HepG2 (cell line): ENCODE results near the gene PKLR. TPM values are rescaled to one million over a fixed set of nuclear protein-coding genes. Genes with fewer than 3 reads are reported as not detected.
A peak's percentile ranks its signal among the peaks of the same experiment; 100 is the strongest.

Experiments
- MXD4 ChIP-seq: IDR thresholded peaks from 2 replicates; pipeline ENCODE4 v1.6.1; 2016; ENCODE audit warnings: mild to moderate bottlenecking, missing biosample characterization, missing genetic modification reagents
- NCOA1 ChIP-seq: sonication (generic); formaldehyde crosslinking; IDR thresholded peaks from 2 replicates; pipeline ENCODE4 v1.9.0; 2021; ENCODE audit warnings: missing genetic modification reagents
- NCOA2 ChIP-seq: sonication (generic); formaldehyde crosslinking; IDR thresholded peaks from 2 replicates; pipeline ENCODE4 v1.8.0; 2022; ENCODE audit warnings: inconsistent platforms
- NFE2L1 ChIP-seq: sonication (generic); formaldehyde crosslinking; IDR thresholded peaks from 2 replicates; pipeline ENCODE4 v1.4.0; 2020; ENCODE audit warnings: missing genetic modification reagents, mild to moderate bottlenecking, borderline replicate concordance
- SALL1 ChIP-seq: sonication (generic); formaldehyde crosslinking; IDR thresholded peaks from 2 replicates; pipeline ENCODE4 v1.8.0; 2022; ENCODE audit warnings: mild to moderate bottlenecking, missing genetic modification reagents
- SP140L ChIP-seq: sonication (generic); formaldehyde crosslinking; IDR thresholded peaks from 2 replicates; pipeline ENCODE4 v1.4.0; 2020; ENCODE audit warnings: missing genetic modification reagents, borderline replicate concordance
- SPEN ChIP-seq: sonication (generic); formaldehyde crosslinking; IDR thresholded peaks from 2 replicates; pipeline ENCODE4 v1.5.1; 2020; ENCODE audit warnings: low read depth, mild to moderate bottlenecking, missing genetic modification reagents
- ZFX ChIP-seq: sonication (generic); formaldehyde crosslinking; IDR thresholded peaks from 2 replicates; pipeline ENCODE4 v1.4.0; 2020; ENCODE audit warnings: mild to moderate bottlenecking, low read depth, missing genetic modification reagents, moderate library complexity
- ZNF280D ChIP-seq: sonication (generic); formaldehyde crosslinking; IDR thresholded peaks from 2 replicates; pipeline ENCODE4 v1.5.1; 2020; ENCODE audit warnings: mild to moderate bottlenecking, missing genetic modification reagents
- ZNF7 ChIP-seq: IDR thresholded peaks from 2 replicates; pipeline ENCODE4 v1.6.1; 2016; ENCODE audit warnings: missing biosample characterization, missing genetic modification reagents
- ZXDC ChIP-seq: sonication (generic); formaldehyde crosslinking; IDR thresholded peaks from 2 replicates; pipeline ENCODE4 v1.5.0; 2020; ENCODE audit warnings: mild to moderate bottlenecking, missing genetic modification reagents
- polyA plus RNA-seq, 8 experiments: library from polyadenylated mRNA; depleted of rRNA in 3 of 8; stranded (reverse) in 7 of 8; unstranded in 1 of 8; fragments of >200 nt; fragmentation: Illumina TruSeq in 4 of 8; extraction: Trizol in 4 of 8; gene quantifications; 2 replicates each; pipeline versions ENCODE4 v1.2.1 to v1.2.3, GENCODE V29; 2011 to 2016; ENCODE audit warnings: low read depth in 4 of 8, missing spikeins in 1 of 8, mixed read lengths in 1 of 8; ENCODE audit not compliant: insufficient read depth in 1 of 8
- total RNA-seq, 5 experiments: library from RNA; depleted of rRNA; stranded (reverse); fragments of >200 nt; fragmentation: Illumina TruSeq; extraction: Trizol; gene quantifications; 2 replicates each; pipeline ENCODE4 v1.2.3, GENCODE V29; 2016; ENCODE audit warnings: low read depth in 1 of 5
- TF ChIP-seq, protein P1 (sequence below): sonication (generic); formaldehyde crosslinking; IDR thresholded peaks from 2 replicates; pipeline ENCODE4 v1.5.0; 2020; ENCODE audit warnings: missing genetic modification reagents
- TF ChIP-seq, protein P2 (sequence below): sonication (generic); formaldehyde crosslinking; IDR thresholded peaks from 2 replicates; pipeline ENCODE4 v1.8.1; 2022; ENCODE audit warnings: low read depth, mild to moderate bottlenecking, missing genetic modification reagents
- TF ChIP-seq, protein P3 (sequence below): IDR thresholded peaks from 2 replicates; pipeline ENCODE4 v1.4.0; 2020; ENCODE audit warnings: mild to moderate bottlenecking, missing genetic modification reagents

Gene PKLR
- total and polyA plus RNA-seq, 2 of the 13 experiments (the other 11 are each of a cell fraction or from before 2014, with no cell fraction given) = 10.3 to 29.3 TPM

- TF ChIP-seq ZXDC (CRISPR knock-in tag) (no peak), ZNF280D (CRISPR knock-in tag) (peak; percentile 35; the same call in 1 of the 2 replicates), SP140L (CRISPR knock-in tag) (no peak), NFE2L1 (CRISPR knock-in tag) (no peak), SALL1 (peak; percentile 89), NCOA2 (CRISPR knock-in tag) (peak; percentile 49; the same call in 1 of the 2 replicates), MXD4 (CRISPR knock-in tag) (peak; percentile 80), SPEN (CRISPR knock-in tag) (peak; percentile 87), NCOA1 (CRISPR knock-in tag) (peak; percentile 93), ZNF7 (CRISPR knock-in tag) (no peak), ZFX (CRISPR knock-in tag) (peak; percentile 96)
- TF ChIP-seq, protein P1, sequence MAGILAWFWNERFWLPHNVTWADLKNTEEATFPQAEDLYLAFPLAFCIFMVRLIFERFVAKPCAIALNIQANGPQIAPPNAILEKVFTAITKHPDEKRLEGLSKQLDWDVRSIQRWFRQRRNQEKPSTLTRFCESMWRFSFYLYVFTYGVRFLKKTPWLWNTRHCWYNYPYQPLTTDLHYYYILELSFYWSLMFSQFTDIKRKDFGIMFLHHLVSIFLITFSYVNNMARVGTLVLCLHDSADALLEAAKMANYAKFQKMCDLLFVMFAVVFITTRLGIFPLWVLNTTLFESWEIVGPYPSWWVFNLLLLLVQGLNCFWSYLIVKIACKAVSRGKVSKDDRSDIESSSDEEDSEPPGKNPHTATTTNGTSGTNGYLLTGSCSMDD (CRISPR knock-in tag) = no peak
- TF ChIP-seq, protein P2, sequence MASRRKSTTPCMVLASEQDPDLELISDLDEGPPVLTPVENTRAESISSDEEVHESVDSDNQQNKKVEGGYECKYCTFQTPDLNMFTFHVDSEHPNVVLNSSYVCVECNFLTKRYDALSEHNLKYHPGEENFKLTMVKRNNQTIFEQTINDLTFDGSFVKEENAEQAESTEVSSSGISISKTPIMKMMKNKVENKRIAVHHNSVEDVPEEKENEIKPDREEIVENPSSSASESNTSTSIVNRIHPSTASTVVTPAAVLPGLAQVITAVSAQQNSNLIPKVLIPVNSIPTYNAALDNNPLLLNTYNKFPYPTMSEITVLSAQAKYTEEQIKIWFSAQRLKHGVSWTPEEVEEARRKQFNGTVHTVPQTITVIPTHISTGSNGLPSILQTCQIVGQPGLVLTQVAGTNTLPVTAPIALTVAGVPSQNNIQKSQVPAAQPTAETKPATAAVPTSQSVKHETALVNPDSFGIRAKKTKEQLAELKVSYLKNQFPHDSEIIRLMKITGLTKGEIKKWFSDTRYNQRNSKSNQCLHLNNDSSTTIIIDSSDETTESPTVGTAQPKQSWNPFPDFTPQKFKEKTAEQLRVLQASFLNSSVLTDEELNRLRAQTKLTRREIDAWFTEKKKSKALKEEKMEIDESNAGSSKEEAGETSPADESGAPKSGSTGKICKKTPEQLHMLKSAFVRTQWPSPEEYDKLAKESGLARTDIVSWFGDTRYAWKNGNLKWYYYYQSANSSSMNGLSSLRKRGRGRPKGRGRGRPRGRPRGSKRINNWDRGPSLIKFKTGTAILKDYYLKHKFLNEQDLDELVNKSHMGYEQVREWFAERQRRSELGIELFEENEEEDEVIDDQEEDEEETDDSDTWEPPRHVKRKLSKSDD (CRISPR knock-in tag) = no peak
- TF ChIP-seq, protein P3, sequence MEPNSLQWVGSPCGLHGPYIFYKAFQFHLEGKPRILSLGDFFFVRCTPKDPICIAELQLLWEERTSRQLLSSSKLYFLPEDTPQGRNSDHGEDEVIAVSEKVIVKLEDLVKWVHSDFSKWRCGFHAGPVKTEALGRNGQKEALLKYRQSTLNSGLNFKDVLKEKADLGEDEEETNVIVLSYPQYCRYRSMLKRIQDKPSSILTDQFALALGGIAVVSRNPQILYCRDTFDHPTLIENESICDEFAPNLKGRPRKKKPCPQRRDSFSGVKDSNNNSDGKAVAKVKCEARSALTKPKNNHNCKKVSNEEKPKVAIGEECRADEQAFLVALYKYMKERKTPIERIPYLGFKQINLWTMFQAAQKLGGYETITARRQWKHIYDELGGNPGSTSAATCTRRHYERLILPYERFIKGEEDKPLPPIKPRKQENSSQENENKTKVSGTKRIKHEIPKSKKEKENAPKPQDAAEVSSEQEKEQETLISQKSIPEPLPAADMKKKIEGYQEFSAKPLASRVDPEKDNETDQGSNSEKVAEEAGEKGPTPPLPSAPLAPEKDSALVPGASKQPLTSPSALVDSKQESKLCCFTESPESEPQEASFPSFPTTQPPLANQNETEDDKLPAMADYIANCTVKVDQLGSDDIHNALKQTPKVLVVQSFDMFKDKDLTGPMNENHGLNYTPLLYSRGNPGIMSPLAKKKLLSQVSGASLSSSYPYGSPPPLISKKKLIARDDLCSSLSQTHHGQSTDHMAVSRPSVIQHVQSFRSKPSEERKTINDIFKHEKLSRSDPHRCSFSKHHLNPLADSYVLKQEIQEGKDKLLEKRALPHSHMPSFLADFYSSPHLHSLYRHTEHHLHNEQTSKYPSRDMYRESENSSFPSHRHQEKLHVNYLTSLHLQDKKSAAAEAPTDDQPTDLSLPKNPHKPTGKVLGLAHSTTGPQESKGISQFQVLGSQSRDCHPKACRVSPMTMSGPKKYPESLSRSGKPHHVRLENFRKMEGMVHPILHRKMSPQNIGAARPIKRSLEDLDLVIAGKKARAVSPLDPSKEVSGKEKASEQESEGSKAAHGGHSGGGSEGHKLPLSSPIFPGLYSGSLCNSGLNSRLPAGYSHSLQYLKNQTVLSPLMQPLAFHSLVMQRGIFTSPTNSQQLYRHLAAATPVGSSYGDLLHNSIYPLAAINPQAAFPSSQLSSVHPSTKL (CRISPR knock-in tag) = peak; percentile 33
Measured at GRCh38 chr1:155261852-155262673, 39.2 kb downstream of the PKLR start, which contains the start of gene SCAMP3 (continued).
